GM10248 (cell line): ENCODE measurements around the gene FTSJ1.

Experiments
- CTCF ChIA-PET: fragments of 300-600 bp; sonication (Branson Sonifier 250); formaldehyde crosslinking; extraction: SDS; loops from one replicate; lab custom pipeline; 2021; ENCODE audit warnings: antibody characterized with exemption; lab: Yijun Ruan, JAX
- POLR2A ChIA-PET: fragments of 350-650 bp; sonication (Branson Sonifier 250); formaldehyde crosslinking; extraction: SDS; loops from one replicate; lab custom pipeline; 2020; ENCODE audit warnings: antibody characterized with exemption; lab: Yijun Ruan, JAX
- DNase-seq: peaks from one replicate; pipeline ENCODE4 v3.0.0; 2012; ENCODE audit errors: extremely low spot score
- TF ChIP-seq, protein P1 (sequence below): IDR thresholded peaks from 2 replicates; pipeline ENCODE4 v1.5.1; 2012; ENCODE audit warnings: mild to moderate bottlenecking, low read depth; ENCODE audit errors: extremely low read depth, missing control alignments, control extremely low read depth

FTSJ1 gene

DNA sequence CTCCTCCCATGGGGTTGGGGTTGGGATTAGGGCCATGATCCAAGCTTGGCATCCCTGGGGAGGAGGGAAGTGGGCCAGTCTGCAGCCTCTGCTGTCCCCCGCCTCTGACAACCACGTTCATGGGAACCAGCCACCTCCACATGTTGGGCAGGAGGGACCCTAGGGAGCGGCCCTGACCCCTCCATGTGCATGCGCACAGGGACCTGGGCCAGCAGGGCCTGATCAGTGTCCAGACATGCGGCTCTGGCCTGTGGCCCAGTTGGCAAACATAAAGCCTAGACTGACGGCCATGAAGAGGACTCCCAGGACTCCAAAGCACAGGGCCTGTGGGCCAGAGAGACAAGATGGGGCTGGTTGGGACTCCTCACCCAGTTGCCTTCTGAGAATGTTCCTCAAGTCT is 17.3 kb upstream of the FTSJ1 start:
- CTCF ChIA-PET, result no interaction called here
- TF ChIP-seq, protein P1, sequence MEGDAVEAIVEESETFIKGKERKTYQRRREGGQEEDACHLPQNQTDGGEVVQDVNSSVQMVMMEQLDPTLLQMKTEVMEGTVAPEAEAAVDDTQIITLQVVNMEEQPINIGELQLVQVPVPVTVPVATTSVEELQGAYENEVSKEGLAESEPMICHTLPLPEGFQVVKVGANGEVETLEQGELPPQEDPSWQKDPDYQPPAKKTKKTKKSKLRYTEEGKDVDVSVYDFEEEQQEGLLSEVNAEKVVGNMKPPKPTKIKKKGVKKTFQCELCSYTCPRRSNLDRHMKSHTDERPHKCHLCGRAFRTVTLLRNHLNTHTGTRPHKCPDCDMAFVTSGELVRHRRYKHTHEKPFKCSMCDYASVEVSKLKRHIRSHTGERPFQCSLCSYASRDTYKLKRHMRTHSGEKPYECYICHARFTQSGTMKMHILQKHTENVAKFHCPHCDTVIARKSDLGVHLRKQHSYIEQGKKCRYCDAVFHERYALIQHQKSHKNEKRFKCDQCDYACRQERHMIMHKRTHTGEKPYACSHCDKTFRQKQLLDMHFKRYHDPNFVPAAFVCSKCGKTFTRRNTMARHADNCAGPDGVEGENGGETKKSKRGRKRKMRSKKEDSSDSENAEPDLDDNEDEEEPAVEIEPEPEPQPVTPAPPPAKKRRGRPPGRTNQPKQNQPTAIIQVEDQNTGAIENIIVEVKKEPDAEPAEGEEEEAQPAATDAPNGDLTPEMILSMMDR, result no peak
- DNase-seq, result no peak
- POLR2A ChIA-PET, result no interaction called here

DNA sequence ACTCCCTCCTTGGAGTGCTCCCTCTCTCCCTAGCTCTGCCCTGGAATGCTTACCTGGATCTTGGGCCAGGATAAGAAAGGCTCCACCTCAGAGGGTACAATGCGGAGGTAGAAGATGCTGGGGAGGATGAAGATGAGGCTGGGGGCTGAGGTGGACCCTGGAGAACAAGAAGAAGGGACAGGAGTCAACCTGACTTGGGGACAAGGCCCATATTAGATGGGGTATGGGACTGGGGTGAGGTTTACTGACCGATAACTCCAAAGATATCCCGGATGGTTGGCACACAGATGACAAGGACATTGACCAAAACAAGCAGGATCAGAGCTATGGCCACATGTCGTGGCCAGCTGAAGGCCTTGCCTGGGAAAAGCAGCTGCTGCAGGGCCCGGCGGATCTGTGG is 16.5 kb upstream of the FTSJ1 start:
- POLR2A ChIA-PET, result no interaction called here
- TF ChIP-seq, protein P1, result no peak
- CTCF ChIA-PET, result no interaction called here
- DNase-seq, result no peak

- CTCF ChIA-PET, result no interaction called here
- POLR2A ChIA-PET, result no interaction called here
- no peak for DNase-seq
- TF ChIP-seq, protein P1, result no peak
Observed at GRCh38 chrX:48460031-48460430, 16.0 kb upstream of the FTSJ1 start.

DNA sequence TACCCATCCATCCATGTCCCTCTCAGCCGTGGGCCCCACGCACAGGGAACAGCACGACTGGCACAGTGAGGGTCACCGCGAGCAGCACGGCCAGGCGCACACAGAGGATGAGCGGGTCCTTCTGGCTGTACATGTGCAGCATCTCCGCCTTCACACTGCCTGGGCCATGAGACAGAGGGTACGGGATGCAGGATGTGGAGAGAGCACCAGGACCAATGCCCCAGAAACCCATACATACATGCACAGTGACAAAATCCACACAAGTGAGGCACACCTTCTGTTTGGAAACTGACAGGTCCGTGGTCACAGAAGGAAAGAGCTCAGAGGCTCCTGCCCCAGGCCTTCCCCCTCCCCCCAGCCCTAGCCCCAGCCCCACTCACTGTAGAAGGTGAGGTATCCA is 15.4 kb upstream of the FTSJ1 start:
- ChIA-PET POLR2A (no interaction called here), CTCF (no interaction called here)
- TF ChIP-seq, protein P1, result no peak
- DNase-seq, result no peak

- DNase-seq, result no peak
- TF ChIP-seq, protein P1, result no peak
- POLR2A ChIA-PET, result no interaction called here
- CTCF ChIA-PET, result no interaction called here
Observed at GRCh38 chrX:48461830-48462229, 14.2 kb upstream of the FTSJ1 start.

DNA sequence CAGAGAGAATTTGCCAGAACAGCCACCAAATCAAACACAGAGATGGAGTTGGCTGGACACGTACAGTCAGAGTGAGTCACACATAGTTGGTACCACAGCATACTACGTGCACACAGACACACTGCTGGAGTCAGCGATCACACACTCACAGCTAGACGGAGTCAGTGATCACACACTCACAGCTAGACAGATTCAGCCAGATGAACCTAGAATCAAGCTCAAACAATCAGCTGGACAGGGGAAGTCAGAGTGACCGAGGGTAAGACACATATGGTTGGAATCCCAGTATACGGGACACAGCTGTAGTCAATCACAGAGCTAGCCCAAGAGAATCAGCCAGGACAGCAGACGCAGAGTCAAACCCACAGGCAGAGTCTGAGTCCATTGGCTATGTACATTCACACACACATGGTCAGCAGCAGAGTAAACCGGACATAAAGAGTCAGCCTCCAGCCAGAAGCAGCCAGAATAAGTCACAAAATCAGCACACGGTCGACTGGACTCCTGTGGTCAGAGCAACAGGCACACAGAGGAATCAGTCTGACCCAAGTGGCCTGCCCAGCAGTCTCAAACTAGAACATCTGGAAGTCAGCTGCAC is 10.6 kb upstream of the FTSJ1 start:
- TF ChIP-seq, protein P1, result no peak
- no peak for DNase-seq
- ChIA-PET CTCF (interaction anchor here (1.6 to 1.8 kb wide), 4 partner anchors 8 to 75 kb away, joined by 3 to 6 read pairs (median 4); partner anchors contain the start of gene TBC1D25), POLR2A (interaction anchor here (0.6 kb wide), 1 partner anchor 537 kb away, joined by 6 read pairs; the partner anchor contains the start of gene GRIPAP1)
